ENCODE data around the gene RAB3GAP2. TPM values are rescaled to one million over a fixed set of nuclear protein-coding genes. Genes with fewer than 3 reads are reported as not detected.

RAB3GAP2 gene
- total RNA-seq, 3 donors from 2014 or later (not counting 1 experiment from before 2014, with no cell fraction given) = 47.3 to 52.7 (median 51.5) TPM

- Histone ChIP-seq H3K27me3 (ENCODE audit: control insufficient read depth, insufficient read depth, low read length) (peaks cover 2% of the 10 kb centered on the region), H3K4me3 (ENCODE audit: low read length) (no peak overlapping the region), H3K36me3 (ENCODE audit: control insufficient read depth, insufficient read depth, low read length) (no peaks in the 10 kb centered on the region), H3K4me1 (ENCODE audit: control insufficient read depth, insufficient read depth, low read length) (no peaks in the 10 kb centered on the region), H3K27ac (ENCODE audit: low read length) (no peak overlapping the region), H3K9me3 (ENCODE audit: control insufficient read depth, insufficient read depth, low read length) (no peaks in the 10 kb centered on the region)
- TF ChIP-seq, protein P1, sequence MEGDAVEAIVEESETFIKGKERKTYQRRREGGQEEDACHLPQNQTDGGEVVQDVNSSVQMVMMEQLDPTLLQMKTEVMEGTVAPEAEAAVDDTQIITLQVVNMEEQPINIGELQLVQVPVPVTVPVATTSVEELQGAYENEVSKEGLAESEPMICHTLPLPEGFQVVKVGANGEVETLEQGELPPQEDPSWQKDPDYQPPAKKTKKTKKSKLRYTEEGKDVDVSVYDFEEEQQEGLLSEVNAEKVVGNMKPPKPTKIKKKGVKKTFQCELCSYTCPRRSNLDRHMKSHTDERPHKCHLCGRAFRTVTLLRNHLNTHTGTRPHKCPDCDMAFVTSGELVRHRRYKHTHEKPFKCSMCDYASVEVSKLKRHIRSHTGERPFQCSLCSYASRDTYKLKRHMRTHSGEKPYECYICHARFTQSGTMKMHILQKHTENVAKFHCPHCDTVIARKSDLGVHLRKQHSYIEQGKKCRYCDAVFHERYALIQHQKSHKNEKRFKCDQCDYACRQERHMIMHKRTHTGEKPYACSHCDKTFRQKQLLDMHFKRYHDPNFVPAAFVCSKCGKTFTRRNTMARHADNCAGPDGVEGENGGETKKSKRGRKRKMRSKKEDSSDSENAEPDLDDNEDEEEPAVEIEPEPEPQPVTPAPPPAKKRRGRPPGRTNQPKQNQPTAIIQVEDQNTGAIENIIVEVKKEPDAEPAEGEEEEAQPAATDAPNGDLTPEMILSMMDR (IDR thresholded peaks at IDR 0.05) = no peak
- Mint-ChIP-seq H3K4me1 (no peaks in the 10 kb centered on the region), H3K36me3 (no peaks in the 10 kb centered on the region), H3K9me3 (no peaks in the 10 kb centered on the region), H3K27ac (no peak overlapping the region), H3K27me3 (ENCODE audit: low read depth in 2 of 2) (peaks cover 13 to 32% of the 10 kb centered on the region in 2 donors), H3K4me3 (no peak overlapping the region)
- DNase-seq (no peak), ATAC-seq (no peak)
- 79% methylated on average over 8 of the region's 9 CpGs for WGBS (ENCODE audit: insufficient coverage)
- intact Hi-C loops (cut with micrococcal nuclease) = loop anchor here (5.0 kb wide), 1 partner anchor 434 kb away; no protein-coding TSS in a partner anchor
Measured at GRCh38 chr1:220298470-220299205, 26.4 kb upstream of the RAB3GAP2 start.

GRCh38 chr1:220296981-220297380 lies 24.7 kb upstream of the RAB3GAP2 start:
- Mint-ChIP-seq H3K4me1 (no peaks in the 10 kb centered on the region), H3K9me3 (no peaks in the 10 kb centered on the region), H3K36me3 (no peaks in the 10 kb centered on the region), H3K4me3 (no peak overlapping the region), H3K27me3 (ENCODE audit: low read depth in 2 of 2) (peaks cover 21 to 33% of the 10 kb centered on the region in 2 donors), H3K27ac (no peak overlapping the region)
- no peaks in the 10 kb centered on the region for H3K4me1 ChIP-seq (ENCODE audit: control insufficient read depth, insufficient read depth, low read length)
- 90% methylated on average over 1 of the region's 1 CpG for WGBS (ENCODE audit: insufficient coverage)
- peaks cover 2% of the 10 kb centered on the region for H3K27me3 ChIP-seq (ENCODE audit: control insufficient read depth, insufficient read depth, low read length)
- H3K27ac ChIP-seq (ENCODE audit: low read length) = no peak overlapping the region
- no peak for ATAC-seq
- no peaks in the 10 kb centered on the region for H3K9me3 ChIP-seq (ENCODE audit: control insufficient read depth, insufficient read depth, low read length)
- no peak for DNase-seq
- TF ChIP-seq, protein P1 (IDR thresholded peaks at IDR 0.05) = no peak
- H3K4me3 ChIP-seq (ENCODE audit: low read length) = no peak overlapping the region
- intact Hi-C loops (cut with micrococcal nuclease) = loop anchor here (5.0 kb wide), 1 partner anchor 435 kb away; no protein-coding TSS in a partner anchor
- H3K36me3 ChIP-seq (ENCODE audit: control insufficient read depth, insufficient read depth, low read length) = no peaks in the 10 kb centered on the region

DNA sequence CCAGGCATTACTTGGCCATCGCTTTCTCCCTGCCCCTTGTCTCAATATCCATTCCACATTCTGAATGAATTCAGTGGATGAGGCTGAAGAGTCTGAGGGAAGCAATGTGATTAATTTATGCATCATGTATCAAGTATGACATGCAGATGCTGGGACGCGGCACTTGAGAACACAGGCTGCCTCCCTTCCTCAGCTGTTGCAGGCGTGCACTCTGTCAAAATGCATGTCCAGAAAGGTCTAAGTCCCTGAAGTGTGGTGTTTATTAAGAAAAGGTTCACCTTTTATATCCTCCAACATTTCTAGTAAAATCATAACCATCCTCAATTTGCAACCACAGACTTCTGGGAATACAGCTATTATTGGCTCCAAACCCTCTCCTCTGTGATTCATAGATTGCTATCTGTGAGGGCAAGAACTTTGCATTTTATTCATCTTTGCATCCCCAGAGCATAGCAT lies 22.6 kb upstream of the RAB3GAP2 start:
- Histone ChIP-seq H3K4me3 (ENCODE audit: low read length) (no peak overlapping the region), H3K27me3 (ENCODE audit: control insufficient read depth, insufficient read depth, low read length) (peaks cover 5% of the 10 kb centered on the region), H3K4me1 (ENCODE audit: control insufficient read depth, insufficient read depth, low read length) (no peaks in the 10 kb centered on the region), H3K9me3 (ENCODE audit: control insufficient read depth, insufficient read depth, low read length) (no peaks in the 10 kb centered on the region), H3K27ac (ENCODE audit: low read length) (no peak overlapping the region), H3K36me3 (ENCODE audit: control insufficient read depth, insufficient read depth, low read length) (no peaks in the 10 kb centered on the region)
- WGBS (ENCODE audit: insufficient coverage) = 94% methylated on average over 3 of the region's 4 CpGs
- Mint-ChIP-seq H3K27me3 (ENCODE audit: low read depth in 2 of 2) (peaks cover 28 to 40% of the 10 kb centered on the region in 2 donors), H3K4me3 (no peak overlapping the region), H3K27ac (no peak overlapping the region), H3K36me3 (no peaks in the 10 kb centered on the region), H3K4me1 (no peaks in the 10 kb centered on the region), H3K9me3 (no peaks in the 10 kb centered on the region)
- intact Hi-C loops (cut with micrococcal nuclease) = loop anchor here (5.0 kb wide), 1 partner anchor 437 kb away; no protein-coding TSS in a partner anchor
- no peak for ATAC-seq
- TF ChIP-seq, protein P1 (IDR thresholded peaks at IDR 0.05) = no peak
- DNase-seq = no peak
